CD4-positive, alpha-beta T cell treated with Interleukin-2 at 100 ng/mL for 4 hours (primary cell): ENCODE results near the gene TSHZ2.

ENCODE experiments used
- DNase-seq: peaks from one replicate; pipeline ENCODE4 v3.0.0-alpha.2; 2020; ENCODE audit warnings: low spot score

Gene TSHZ2, protein sequence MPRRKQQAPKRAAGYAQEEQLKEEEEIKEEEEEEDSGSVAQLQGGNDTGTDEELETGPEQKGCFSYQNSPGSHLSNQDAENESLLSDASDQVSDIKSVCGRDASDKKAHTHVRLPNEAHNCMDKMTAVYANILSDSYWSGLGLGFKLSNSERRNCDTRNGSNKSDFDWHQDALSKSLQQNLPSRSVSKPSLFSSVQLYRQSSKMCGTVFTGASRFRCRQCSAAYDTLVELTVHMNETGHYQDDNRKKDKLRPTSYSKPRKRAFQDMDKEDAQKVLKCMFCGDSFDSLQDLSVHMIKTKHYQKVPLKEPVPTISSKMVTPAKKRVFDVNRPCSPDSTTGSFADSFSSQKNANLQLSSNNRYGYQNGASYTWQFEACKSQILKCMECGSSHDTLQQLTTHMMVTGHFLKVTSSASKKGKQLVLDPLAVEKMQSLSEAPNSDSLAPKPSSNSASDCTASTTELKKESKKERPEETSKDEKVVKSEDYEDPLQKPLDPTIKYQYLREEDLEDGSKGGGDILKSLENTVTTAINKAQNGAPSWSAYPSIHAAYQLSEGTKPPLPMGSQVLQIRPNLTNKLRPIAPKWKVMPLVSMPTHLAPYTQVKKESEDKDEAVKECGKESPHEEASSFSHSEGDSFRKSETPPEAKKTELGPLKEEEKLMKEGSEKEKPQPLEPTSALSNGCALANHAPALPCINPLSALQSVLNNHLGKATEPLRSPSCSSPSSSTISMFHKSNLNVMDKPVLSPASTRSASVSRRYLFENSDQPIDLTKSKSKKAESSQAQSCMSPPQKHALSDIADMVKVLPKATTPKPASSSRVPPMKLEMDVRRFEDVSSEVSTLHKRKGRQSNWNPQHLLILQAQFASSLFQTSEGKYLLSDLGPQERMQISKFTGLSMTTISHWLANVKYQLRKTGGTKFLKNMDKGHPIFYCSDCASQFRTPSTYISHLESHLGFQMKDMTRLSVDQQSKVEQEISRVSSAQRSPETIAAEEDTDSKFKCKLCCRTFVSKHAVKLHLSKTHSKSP (N-terminal part only)

DNA sequence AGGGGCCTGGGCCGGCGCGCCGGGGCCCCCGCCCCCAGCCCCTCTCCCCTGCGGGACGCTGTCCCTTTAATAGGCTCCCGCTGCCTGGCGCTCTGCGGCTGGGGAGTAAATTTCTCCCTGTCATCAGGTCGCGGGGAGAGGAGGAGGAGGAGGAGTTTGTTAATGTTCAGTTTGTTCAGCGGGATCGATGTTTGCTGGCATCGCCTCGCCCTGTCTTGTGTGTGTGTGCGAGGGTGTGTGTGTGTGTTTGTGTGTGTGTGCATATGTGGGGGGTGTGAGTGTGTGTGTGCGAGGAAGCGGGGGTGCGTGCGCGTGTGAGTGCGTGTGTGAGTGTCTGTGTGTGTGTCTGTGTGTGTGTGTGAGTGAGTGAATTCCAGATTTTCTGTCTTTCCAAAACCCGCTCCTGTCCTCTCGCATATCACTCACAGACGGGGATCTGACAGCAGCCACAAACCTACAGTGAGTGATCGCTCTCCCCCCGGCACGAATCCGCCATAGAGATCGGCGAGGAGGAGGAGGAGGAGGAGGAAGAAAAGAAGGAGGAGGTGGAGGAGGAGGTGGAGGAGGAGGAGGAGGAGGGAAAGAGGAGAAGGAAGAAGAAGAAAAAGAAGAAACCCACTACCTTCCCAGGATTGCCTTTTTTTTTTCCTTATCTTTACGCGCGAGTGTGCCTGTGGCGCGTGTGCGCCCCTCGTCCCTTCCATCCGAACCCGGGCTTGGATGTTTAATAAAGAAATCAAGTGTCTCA is at the start of gene TSHZ2:
TSHZ2 (plus strand) TSS at position 169 of the 748 bp plus-strand sequence. CDS start 936 bp downstream, outside the sequence.
- peak; percentile 57 for DNase-seq

DNA sequence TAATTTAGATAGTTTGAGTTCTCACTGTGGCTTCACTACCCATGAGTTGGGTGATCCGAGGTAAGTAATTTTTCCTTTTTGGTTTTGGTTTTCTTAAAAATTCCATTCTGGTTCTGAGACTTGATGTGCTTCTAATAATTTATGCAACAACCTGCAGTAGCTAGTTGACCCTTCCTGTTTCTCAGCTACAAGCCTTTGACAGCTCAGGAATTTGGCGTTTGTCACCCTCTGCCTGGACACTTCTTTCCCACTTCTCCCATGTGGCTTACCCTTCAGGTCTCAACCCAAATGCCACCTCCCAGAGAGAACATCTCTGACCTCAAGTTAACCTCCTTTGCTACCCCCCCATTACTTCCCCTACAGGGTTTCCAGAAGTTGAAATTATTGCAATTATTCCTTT is 49.7 kb upstream of the TSHZ2 start:
- DNase-seq = no peak

DNA sequence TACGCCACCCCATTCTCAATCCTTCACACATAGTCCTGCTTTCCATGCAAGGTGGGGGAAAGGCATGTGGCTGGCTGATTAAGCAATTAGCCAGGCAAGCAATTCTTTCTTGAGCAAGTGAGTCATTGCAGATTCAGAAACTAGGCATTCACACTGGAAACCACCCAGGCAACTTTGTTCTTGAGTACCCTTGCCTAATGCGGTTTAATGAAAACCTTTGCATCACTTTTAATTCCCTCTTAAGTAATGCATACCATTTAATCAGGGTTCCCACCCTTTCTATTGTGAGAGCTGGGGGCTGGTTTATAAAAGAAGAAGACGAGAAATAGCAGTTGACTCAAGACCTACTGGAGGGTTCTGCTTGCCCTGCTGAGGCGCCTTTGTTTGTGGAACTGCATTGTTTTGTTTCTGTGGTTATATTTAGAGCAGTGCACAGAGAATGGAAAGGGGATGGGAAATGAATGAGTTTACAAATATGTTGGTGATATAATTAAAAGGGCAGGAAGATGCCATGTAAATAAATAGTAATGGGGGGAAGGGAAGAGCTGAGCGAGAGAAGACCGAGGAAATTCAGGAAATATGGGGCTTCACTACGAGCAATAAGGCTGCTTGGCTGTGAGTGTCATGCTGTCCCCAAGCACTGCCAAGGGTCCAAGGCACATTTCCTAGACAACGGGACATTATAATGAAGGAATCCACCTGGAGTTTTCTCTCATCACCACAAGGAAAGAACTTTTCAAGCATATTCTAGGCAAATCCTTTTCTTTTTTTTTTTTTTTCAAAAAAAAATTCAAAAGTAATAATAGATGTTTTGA is 48.8 kb upstream of the TSHZ2 start:
- no peak for DNase-seq

GRCh38 chr20:52924411-52925271 is 47.5 kb upstream of the TSHZ2 start:
- no peak for DNase-seq

DNA sequence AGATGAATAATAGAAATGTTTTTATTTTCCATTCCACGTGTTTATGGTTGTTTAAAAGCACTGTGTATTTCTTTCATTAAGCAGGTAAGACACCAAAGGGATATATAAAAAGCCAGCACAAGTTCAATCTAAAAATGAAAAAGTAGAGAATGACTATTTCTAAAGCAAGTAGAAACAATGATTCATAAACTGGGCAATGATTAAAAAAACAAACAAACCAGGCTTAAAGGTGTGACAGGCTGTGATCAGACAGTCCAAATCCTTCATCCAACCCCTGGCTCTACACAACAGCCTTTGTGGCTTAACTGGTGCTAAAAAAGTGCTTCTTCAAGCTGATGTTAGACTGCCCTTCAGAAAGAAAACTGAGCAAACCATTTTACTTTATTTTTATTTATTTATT is 45.7 kb upstream of the TSHZ2 start:
- DNase-seq = no peak

- no peak for DNase-seq
Measured at GRCh38 chr20:52933867-52934266, 38.3 kb upstream of the TSHZ2 start.

GRCh38 chr20:52936351-52937340 is 35.5 kb upstream of the TSHZ2 start:
- no peak for DNase-seq

DNA sequence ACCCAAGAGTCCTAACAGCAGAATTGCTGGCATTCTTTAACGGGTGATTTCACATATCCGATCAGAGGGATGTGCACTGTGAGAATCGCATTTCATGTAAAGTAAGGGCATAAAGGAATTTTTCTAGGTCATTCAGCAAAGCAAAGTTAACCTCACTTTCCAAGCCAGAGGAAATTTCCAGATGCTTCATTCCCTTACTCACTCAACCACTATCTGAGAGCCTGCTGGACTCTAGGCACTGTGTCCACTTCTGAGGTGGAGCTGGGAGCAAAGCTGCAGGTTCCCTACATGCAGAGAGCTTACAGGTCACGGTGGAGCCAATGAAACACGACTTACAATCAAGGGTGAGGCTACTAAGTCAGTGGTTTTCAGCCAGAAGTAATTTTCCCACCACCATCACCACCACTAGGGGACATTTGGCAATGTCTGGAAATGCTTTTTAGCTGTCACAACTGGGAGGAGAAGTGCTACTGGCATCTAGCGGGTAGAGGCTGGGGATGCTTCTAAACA is 34.5 kb upstream of the TSHZ2 start:
- no peak for DNase-seq

DNA sequence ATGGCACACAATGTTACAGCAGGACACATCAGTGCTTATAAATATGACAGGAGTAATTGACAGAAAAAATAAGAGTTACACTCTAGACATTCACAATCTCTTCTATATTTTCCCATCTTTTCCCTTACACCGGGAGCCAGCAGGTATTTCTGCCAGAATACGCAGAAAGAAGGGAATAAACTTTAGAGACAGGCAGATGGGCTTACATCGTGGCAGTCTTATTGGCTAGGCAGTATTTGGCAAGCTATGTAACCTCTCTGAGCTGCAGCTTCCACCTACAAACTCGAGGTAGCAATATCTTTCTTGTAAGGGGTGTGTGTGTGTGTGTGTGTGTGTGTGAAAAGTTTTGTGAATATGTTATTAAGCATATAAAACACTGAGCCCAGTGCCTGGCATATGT is 33.0 kb upstream of the TSHZ2 start:
- no peak for DNase-seq

- DNase-seq = no peak
Measured at GRCh38 chr20:52941808-52942207, 30.4 kb upstream of the TSHZ2 start.

DNA sequence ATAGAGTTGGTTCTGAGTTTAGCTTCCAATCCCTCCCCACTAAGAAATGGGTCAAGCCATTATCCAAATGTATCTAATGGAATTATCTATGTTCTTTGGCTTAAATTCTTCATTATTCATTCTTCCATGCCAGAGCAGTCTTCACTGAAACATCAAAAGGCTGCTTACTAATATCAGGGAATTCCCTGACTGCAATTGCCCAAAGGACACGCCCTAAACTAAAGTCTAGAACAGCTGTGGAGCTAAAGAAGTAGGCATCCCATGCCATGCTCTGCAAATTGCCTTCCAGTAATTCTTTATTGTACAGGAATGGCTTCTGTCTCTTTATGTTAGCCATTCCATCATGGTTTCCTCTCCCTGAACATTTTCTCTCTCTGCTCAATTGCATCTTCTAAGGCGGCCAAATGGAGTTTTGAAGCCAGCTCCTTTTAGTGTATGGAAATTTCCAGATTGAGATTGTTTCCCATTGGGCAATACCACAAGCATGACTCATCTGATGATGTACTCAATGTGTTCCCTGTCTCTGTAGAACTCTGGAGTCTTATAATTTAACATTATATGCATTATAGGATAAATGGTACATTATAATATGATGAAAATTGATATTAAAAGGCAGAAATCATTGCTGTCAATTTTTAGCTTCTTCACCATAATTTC is 28.8 kb upstream of the TSHZ2 start:
- DNase-seq = no peak

GRCh38 chr20:52945268-52945667 is 26.9 kb upstream of the TSHZ2 start:
- no peak for DNase-seq

DNA sequence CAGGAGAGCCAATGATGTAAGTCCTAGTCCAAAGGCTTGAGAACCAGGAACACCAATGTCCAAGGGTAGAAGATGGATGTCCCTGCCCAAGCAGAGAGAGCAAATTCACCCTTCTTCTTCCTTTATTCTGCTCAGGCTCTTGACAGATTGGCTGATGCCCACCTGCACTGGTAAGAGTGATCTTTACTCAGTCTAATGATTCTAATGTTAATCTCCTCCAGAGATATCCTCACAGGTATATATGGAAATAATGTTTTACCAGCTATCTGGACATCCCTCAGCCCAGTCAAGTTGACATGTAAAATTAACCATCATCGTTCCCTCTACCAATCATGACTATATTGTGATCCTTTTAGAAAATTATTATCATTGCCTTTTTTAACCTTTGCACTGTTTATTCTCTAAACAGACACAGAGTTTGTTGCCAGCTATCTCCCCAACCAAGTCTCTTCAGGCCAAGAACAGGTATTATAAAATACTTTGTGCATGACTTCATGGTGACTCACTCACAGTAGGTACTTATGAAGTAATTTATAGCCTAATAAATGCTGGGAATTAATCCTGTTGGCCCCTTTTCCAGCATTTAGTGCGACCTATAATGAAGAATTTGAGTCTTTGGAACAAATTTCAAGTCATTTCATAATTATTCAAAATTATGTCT is 26.2 kb upstream of the TSHZ2 start:
- no peak for DNase-seq

DNA sequence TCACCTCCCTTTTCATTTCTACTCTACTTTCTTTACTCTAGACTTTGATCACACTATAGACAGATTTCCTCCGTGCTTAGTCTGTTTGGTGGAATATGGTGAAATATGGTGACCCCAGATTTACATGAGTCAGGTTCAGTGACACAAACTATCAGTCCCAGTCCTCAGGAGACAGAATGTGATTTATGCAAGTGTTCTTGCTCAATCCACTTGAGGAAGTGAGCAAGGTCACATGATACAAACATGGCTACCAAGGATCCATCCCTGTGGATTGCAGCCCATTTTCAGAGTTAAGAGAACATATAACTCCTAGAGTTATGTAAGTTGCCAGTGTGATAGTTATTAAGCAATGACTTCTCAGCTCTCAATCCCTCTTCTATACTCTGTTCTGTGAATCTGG is 23.7 kb upstream of the TSHZ2 start:
- no peak for DNase-seq

- no peak for DNase-seq
Measured at GRCh38 chr20:52953020-52953419, 19.1 kb upstream of the TSHZ2 start.

DNA sequence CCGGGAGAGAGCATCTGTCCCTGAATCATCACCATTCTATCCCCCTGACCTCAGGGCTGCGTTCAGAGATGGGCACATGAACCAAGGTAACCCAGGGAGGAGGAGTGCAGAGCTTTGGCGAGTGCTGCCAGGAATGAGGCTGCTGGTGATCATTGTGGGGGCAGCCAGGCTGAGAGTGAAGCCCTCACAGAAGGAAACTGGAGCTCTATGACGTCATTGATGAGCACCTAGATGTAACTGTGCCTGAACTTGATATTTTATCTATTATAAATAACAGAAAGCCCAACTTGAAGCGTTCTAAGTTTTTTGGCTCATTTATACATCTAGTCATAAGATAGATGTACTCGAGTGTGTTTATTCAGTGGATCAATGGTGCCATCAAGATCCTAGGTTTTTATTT is 17.3 kb upstream of the TSHZ2 start:
- no peak for DNase-seq

GRCh38 chr20:52958211-52958610 is 13.9 kb upstream of the TSHZ2 start:
- DNase-seq = no peak

DNA sequence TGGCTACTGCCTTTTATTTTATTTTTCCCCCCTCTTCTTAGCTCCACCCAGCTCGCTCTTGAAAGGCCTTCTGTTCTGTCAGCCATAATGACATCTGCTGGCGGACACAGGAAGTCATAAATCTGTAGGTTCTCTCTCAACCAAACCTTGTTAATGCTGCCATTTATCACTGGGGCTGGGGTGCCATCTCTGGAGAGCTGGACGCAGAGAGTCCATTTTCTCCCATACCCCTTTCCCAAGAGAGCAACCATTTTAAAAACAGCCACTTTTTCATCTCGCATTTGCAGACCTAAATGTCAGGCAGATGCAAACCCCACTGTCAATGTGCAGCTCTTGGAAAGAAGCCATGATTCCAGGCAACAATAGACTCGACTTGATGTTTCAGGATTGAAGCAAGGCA is 13.0 kb upstream of the TSHZ2 start:
- DNase-seq = no peak
